Stimulated activated naive CD4-positive, alpha-beta T cell (primary cell): ENCODE data around the gene UMAD1.
"Not testable (repeated sequence)": the region's sequence is repeated elsewhere in the genome, so short reads cannot be mapped to it uniquely, and the experiment has no call there.

Experiments used
- DNase-seq, 6 experiments: peaks; one replicate each; lab custom pipeline; 2025; lab: John Stamatoyannopoulos, UW

The UMAD1 gene

GRCh38 chr7:7798510-7798909, 158.0 kb downstream of the UMAD1 start:
- no peak for DNase-seq

GRCh38 chr7:7799138-7799537, 158.6 kb downstream of the UMAD1 start:
- no peak for DNase-seq

- DNase-seq, result no peak
Measured at GRCh38 chr7:7802531-7802930, 162.0 kb downstream of the UMAD1 start.

- no peak for DNase-seq
Measured at GRCh38 chr7:7803715-7804178, 163.2 kb downstream of the UMAD1 start.

- not testable (repeated sequence) for DNase-seq
Measured at GRCh38 chr7:7804822-7805221, 164.3 kb downstream of the UMAD1 start.

GRCh38 chr7:7805511-7806153, 165.1 kb downstream of the UMAD1 start:
- DNase-seq, result no peak

GRCh38 chr7:7808156-7808555, 167.6 kb downstream of the UMAD1 start:
- DNase-seq, result no peak

- DNase-seq, result no peak
Measured at GRCh38 chr7:7808626-7809025, 168.1 kb downstream of the UMAD1 start.

GRCh38 chr7:7810380-7810779, 169.8 kb downstream of the UMAD1 start:
- no peak for DNase-seq

- DNase-seq, result no peak
Measured at GRCh38 chr7:7810826-7811225, 170.3 kb downstream of the UMAD1 start.

GRCh38 chr7:7812112-7812511, 171.6 kb downstream of the UMAD1 start:
- DNase-seq, result no peak

- no peak for DNase-seq
Measured at GRCh38 chr7:7815395-7815794, 174.8 kb downstream of the UMAD1 start.

- peak in 3 of 6 experiments; percentile 3 to 29 (median 21) for DNase-seq
Measured at GRCh38 chr7:7816084-7816483, 175.5 kb downstream of the UMAD1 start.

- no peak for DNase-seq
Measured at GRCh38 chr7:7816816-7817536, 176.4 kb downstream of the UMAD1 start.

- DNase-seq, result no peak
Measured at GRCh38 chr7:7817748-7818147, 177.2 kb downstream of the UMAD1 start.

GRCh38 chr7:7818179-7818578, 177.6 kb downstream of the UMAD1 start:
- DNase-seq, result not testable (repeated sequence)

- DNase-seq, result no peak
Measured at GRCh38 chr7:7819442-7820247, 179.1 kb downstream of the UMAD1 start.

- DNase-seq, result no peak
Measured at GRCh38 chr7:7820409-7820808, 179.9 kb downstream of the UMAD1 start.

- DNase-seq, result no peak
Measured at GRCh38 chr7:7820939-7821338, 180.4 kb downstream of the UMAD1 start.

- DNase-seq, result no peak
Measured at GRCh38 chr7:7821517-7821916, 181.0 kb downstream of the UMAD1 start.

GRCh38 chr7:7825294-7825693, 184.7 kb downstream of the UMAD1 start:
- DNase-seq, result not testable (repeated sequence)

- no peak for DNase-seq
Measured at GRCh38 chr7:7829667-7830066, 189.1 kb downstream of the UMAD1 start.
